HG03135 (cell line): ENCODE measurements around the gene RFX4.
"Not testable (repeated sequence)": the region's sequence is repeated elsewhere in the genome, so short reads cannot be mapped to it uniquely, and the experiment has no call there.

Source experiments
- ATAC-seq: cut with Tn5 transposase; IDR thresholded peaks from one replicate; pipeline ENCODE4 v1.9.1; 2021; ENCODE audit warnings: mild to moderate bottlenecking, moderate library complexity; ENCODE audit not compliant: unreplicated experiment

Gene RFX4

GRCh38 chr12:106724116-106724515 lies 141.3 kb downstream of the RFX4 start:
- ATAC-seq = no peak

GRCh38 chr12:106724934-106725333 lies 142.1 kb downstream of the RFX4 start:
- ATAC-seq = no peak

- ATAC-seq = not testable (repeated sequence)
Measured at GRCh38 chr12:106726603-106727202, 143.9 kb downstream of the RFX4 start.

GRCh38 chr12:106729611-106730010 lies 146.8 kb downstream of the RFX4 start:
- no peak for ATAC-seq

- no peak for ATAC-seq
Measured at GRCh38 chr12:106732890-106733289, 150.1 kb downstream of the RFX4 start.

GRCh38 chr12:106733660-106734059 lies 150.9 kb downstream of the RFX4 start:
- ATAC-seq = no peak

- no peak for ATAC-seq
Measured at GRCh38 chr12:106736051-106736957, 153.5 kb downstream of the RFX4 start.

- no peak for ATAC-seq
Measured at GRCh38 chr12:106739318-106739717, 156.5 kb downstream of the RFX4 start.

GRCh38 chr12:106739815-106740530 lies 157.2 kb downstream of the RFX4 start:
- no peak for ATAC-seq

GRCh38 chr12:106740818-106741217 lies 158.0 kb downstream of the RFX4 start:
- no peak for ATAC-seq

GRCh38 chr12:106741247-106741646 lies 158.4 kb downstream of the RFX4 start:
- no peak for ATAC-seq

- ATAC-seq = no peak
Measured at GRCh38 chr12:106743270-106743988, 160.6 kb downstream of the RFX4 start.

GRCh38 chr12:106744600-106744999 lies 161.8 kb downstream of the RFX4 start:
- no peak for ATAC-seq

GRCh38 chr12:106745181-106745745 lies 162.5 kb downstream of the RFX4 start:
- ATAC-seq = no peak

GRCh38 chr12:106747973-106748436 lies 165.2 kb downstream of the RFX4 start:
- ATAC-seq = no peak

GRCh38 chr12:106750524-106750923 lies 167.7 kb downstream of the RFX4 start:
- no peak for ATAC-seq

- peak; percentile 98 for ATAC-seq
Measured at GRCh38 chr12:106753526-106753925, 170.7 kb downstream of the RFX4 start.

GRCh38 chr12:106754331-106754730 lies 171.5 kb downstream of the RFX4 start:
- ATAC-seq = no peak

GRCh38 chr12:106757623-106758348 lies 175.0 kb downstream of the RFX4 start:
- ATAC-seq = no peak
